SHP77 treated with DMSO at 0.1 percent for 48 hours (cell line): ENCODE results near the gene RNF166.
A peak's percentile ranks its signal among the peaks of the same experiment; 100 is the strongest.

Experiments used
- DNase-seq: peaks from one replicate; lab custom pipeline; 2025; lab: John Stamatoyannopoulos, UW

Gene RNF166

GRCh38 chr16:88739139-88739976 is 33.1 kb upstream of the RNF166 start:
- no peak for DNase-seq

DNA sequence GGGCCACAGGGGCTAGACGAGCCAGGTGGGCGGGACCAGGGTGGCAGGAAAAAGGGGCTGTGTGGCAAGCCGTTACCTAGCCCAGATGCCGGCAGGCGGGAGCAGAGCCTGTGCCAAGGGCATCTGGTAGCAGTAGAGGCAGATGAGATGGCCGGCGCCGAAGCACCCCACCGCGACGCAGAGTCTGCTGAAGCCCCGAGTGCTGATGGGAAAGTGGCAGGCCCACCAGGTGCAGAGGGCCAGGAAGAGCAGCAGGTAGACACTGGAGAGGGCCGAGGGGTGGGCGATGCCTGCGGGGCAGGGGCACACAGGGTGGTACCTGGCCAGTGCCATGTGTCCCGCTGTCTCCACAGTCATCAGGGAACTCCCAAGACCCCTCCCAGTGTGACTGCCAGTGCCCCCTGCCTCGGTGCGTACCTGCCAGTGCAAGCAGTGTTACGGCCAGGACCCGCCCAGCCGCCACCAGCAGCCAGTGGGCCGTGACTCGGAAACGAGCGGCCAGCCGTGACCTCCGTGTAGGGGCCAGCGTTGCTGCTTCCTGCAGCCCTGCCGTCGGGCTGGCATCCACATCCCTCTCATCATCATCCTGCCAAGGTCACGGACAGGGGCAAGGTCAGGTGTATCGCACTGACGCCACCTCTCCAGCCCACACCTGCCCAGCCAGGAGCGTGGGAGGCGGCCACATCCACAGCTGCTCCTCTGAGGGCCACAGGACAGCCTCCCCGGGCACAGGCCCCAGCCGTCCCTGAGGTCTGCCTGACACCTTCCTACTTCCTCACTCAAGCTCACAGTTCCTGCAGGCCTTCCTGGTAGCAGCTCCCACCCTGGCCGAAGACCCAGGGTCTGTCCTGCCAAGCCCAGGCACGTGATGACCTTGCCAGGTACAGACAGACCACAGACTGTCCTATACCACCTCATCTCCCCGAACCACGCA is 32.2 kb upstream of the RNF166 start:
- DNase-seq, result no peak

DNA sequence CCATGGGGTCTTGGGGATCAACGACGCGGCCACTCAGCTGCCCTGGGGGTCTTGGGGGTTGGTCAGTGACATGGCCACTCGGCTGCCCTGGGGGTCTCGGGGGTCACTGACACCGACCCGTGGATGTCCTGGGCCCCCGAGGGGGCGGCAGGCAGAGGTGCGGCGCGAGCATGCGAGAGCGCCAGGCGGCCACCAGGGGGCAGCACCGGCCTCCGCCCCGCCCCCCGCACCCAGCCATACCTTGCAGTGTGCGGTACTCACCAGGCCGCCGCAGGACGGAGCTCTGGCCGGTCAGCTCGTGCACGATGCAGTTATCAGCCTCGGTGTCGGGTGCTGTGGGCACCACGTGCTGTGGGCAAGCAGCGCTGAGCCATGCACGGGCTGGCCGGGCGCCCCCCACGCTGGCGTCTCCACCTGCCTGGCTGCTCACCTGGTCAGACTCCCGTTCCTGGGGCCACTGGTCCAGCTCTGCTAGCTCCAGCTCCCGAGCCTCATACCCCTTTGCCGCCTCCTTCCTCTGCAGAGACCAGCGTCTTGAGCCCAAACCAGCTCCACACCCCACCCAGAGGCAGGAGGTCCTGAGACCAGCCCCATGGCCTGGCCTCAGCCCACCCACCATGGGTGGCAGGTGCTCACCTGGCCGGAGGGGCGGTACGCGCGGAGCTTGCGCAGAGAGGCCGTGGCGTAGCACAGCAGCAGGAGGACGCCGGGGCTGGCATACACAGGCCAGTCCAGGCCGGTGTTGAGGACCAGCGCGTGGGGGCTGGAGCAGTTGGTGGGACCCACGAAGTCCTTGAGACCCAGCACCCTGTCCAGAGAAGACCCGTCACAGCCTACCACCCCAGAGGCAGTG is 31.3 kb upstream of the RNF166 start:
- DNase-seq, result peak; percentile 58

DNA sequence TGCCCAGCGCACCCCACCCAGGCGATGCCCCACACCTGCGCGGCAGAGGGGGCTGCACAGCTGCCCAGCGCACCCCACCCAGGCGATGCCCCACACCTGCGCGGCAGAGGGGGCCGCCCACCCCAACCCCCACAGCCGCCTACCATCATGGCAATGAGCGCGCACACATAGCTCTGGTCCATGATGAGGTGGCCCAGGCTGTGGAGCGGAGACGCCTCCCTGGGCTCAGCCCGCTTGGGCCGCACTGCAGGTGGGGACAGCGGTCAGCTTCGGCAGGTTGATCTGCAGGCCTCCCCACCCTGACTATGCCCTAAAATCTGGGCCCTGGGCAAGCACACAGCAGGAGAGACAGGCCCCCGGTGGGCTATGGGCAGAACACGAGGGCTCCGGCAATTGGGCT is 30.3 kb upstream of the RNF166 start:
- no peak for DNase-seq

- DNase-seq, result no peak
These were observed 29.9 kb upstream of the RNF166 start for GRCh38 chr16:88736088-88736487.

- no peak for DNase-seq
These were observed 29.4 kb upstream of the RNF166 start for GRCh38 chr16:88735616-88736015.

GRCh38 chr16:88735121-88735520 is 28.9 kb upstream of the RNF166 start:
- no peak for DNase-seq

DNA sequence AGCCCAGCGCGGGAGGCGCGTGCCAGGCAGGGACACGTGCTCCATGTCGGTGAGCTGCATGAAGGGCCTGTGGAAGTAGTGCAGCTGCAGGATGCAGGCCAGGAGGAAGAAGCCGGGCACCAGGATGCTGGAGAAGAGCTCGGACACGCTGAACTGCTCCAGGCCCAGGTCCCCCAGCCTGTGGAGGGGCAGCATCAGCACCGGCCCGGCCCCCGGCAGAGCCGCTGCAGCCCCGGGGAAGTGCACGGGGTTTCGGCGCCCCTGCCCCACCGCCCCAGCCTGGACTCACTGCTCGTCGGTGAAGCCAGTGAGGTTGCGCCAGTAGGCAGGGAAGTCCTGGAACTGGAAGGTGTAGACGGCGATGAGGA is 28.1 kb upstream of the RNF166 start:
- DNase-seq, result no peak

DNA sequence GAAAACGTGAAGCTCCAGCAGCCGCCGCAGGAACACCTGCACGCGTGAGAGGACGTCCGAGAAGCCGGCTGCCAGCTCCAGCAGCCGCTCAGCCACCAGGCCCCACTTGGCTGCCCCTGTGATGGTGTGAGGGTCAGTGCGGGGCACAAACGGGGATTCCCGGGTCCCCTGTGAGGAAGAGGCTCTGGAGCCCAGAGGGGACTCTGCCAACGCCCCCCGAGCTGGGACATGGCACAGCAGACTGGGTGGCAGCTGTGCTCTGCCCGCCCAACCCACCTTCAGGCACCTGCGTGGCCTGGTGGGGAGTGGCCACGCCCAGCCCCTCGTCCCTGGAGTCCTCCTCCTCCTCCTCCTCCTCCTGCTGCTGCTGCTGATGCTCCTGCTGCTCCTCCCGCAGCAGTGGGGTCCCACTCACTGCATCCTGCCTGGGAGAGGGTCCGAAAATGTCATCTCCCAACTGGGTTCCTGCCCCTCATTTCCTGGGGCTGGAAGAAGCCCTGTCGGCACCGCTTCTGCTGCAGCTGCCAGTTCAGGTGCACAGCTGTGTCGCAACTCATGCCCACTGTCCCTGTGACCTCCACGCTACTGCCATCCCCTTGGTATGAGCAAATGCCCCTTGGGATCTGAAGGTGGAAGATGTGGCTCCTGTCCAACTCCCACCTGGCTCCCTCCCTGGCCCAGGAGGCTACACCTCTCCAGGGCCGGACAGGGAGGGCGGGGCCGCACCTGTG is 27.6 kb upstream of the RNF166 start:
- no peak for DNase-seq

GRCh38 chr16:88732961-88733294 is 26.7 kb upstream of the RNF166 start:
- DNase-seq, result no peak

GRCh38 chr16:88732172-88732960 is 26.2 kb upstream of the RNF166 start:
- DNase-seq, result peak; percentile 35

DNA sequence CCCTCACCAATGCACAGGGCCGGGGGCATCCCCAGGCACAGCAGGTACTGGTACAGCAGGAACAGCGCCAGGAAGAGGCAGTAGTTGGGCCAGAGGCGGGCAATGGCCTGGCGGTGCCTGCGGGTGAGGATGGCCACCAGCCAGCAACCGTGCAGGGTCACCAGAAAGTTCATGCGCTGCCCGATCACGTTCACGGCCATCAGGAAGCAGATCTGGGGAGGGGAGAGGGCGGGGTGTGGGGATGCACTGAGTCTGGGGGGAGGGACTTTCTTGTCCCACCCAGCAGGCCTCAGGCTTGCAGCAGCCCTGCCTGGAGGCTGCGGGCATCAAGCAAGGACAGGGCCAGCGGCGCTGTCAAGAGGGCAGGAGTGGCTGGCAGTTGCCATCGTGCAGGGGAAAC is 25.5 kb upstream of the RNF166 start:
- DNase-seq, result no peak

DNA sequence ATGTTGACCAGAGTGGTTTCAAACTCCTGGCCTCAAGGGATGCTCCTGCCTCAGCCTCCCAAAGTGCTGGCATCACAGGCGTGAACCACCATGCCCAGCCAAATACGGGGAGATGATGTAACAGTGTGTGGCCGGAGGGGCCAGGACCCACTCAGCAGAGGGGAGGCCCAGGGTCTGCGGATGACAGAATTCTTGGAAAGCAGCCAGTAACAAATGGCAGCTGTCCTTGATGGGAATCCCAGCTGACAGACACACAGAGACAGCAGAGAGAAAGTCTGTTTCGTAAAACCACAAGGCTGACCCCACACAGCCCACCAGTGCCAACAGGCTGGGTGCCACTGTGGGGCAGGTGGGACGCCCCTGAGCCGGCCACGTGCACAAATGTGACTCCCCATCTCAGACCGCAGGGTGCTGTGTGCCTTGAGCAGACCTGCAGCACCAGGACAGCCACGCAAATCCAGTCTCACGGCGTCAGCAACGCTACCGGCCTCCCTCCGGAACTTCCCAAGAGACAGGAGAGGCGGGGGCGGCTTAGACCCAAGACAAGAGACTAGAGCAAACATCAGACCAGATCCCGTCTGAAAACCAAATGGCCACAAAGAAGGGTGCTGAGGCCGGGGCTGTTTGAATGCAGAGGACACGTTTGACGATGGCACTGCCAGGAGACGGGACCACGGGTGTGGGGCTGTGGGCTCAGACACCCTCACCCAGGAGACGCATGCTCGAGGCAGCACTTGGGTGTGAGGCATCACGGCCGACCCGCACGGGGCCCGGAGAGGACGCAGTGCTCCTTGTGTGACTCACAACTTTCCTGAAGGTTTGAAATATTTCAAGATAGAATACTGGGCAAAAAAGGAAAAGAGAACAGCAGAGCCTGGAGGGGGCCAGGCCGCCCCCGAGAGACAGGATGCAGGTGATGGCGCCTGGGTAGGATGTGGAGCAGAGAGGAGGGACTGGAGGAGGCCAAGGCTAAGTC is 24.7 kb upstream of the RNF166 start:
- peak; percentile 75 for DNase-seq

DNA sequence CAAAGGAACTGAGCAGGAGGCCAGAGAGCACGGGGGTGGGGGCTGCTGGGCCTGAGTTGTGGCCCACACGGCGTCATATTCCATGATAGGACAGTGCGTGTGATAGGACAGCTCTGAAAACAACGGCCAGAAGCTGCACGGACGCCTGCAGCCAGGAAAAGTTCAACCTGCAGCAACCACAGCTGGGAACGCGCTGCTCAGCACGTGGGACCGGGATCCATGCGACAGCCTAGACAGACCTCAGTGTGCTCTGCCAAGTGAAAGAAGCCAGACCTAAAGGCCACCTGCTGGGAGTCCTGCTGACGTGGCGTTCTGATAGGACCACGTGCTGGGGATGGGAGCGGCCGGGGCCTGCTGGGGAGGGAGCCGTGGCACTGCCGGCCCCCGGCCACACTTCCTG is 21.7 kb upstream of the RNF166 start:
- peak; percentile 81 for DNase-seq

DNA sequence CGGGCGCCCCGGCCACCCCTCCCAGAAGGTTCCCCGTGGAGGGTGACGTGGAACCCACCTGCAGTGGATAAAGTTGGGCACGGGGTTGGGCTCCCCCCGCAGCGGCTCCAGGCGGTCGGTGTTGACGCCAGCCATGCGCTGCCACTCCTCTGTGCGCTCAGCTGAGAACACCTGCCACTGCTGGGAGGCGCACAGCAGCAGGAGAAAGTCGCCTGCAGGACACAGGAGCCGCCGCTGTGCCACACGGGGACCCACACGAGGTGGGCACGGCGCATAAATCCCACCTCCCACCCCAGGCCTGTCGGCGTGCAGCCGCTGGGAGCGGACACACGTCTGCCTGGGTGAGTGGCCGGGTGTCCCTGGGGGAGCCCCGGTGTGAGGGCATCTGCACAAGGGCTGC is 20.8 kb upstream of the RNF166 start:
- DNase-seq, result no peak

DNA sequence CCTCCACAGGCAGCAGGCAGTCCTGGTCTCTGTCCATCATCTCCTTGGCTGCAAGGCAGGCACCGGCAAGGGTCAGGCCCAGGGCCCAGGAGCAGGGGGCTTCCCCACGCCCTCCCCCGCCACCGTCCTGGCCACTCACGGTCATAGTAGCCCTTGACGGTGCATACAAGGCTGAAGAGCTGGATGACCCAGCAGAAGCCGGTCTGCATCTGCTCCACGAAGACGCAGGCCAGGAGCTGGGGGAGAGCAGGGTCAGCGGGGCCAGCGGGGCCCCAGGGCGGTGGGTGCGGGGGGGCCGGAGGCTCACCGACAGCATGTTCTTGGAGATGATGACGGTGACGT is 20.2 kb upstream of the RNF166 start:
- DNase-seq, result no peak

- no peak for DNase-seq
These were observed 19.6 kb upstream of the RNF166 start for GRCh38 chr16:88725609-88726407.

DNA sequence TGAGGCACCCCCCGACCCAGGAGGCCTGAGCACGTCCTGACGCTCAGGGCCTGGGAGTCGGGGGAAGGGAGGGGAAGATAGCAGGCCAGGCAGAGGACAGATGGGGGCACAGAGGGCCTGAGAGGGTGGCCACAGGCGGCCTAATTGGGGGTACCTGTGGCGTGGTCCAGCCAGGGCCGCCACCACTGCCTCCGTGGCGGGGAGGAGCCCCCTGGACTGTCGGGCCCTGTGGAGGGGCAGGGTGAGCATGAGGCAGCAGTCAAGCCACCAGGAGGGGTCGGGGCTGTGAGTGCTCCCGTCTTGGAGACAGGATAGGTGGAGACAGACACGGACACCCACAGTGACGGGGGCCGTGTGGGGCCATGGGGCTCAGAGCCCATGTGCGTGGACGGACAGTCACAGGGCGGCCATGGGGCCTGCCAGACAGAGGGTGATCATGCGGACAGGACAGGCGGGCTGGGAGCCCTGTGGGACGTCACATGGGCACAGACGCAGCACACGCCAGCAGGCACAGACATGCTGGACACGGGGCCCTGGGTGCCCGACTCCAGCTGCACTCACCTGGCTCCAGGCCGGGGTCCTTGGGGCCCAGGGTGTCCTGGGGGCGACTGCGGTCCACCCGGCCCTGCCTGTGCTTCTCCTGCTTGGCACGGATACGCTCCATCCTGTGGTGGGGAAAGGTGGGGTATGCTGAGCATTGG is 18.8 kb upstream of the RNF166 start:
- DNase-seq, result no peak
